RPMI8226 (cell line): ENCODE data around the gene AHRR.
"Not testable (repeated sequence)": the region's sequence is repeated elsewhere in the genome, so short reads cannot be mapped to it uniquely, and the experiment has no call there.

ENCODE experiments used
- DNase-seq: peaks from one replicate; pipeline ENCODE4 v3.0.0-alpha.2; 2015

AHRR gene

GRCh38 chr5:464446-464842, 142.9 kb downstream of the AHRR start:
- no peak for DNase-seq

- no peak for DNase-seq
Observed at GRCh38 chr5:464843-465590, 143.5 kb downstream of the AHRR start.

- DNase-seq = no peak
Observed at GRCh38 chr5:465591-466403, 144.3 kb downstream of the AHRR start.

GRCh38 chr5:466661-467310, 145.3 kb downstream of the AHRR start:
- DNase-seq = no peak

- no peak for DNase-seq
Observed at GRCh38 chr5:468401-468800, 146.9 kb downstream of the AHRR start.

GRCh38 chr5:469752-470483, 148.4 kb downstream of the AHRR start:
- DNase-seq = no peak

- no peak for DNase-seq
Observed at GRCh38 chr5:470961-471749, 149.6 kb downstream of the AHRR start.

- DNase-seq = no peak
Observed at GRCh38 chr5:471750-472058, 150.2 kb downstream of the AHRR start.

GRCh38 chr5:472076-472655, 150.7 kb downstream of the AHRR start:
- no peak for DNase-seq

- peak; percentile 95 for DNase-seq
Observed at GRCh38 chr5:472656-473550, 151.4 kb downstream of the AHRR start.

GRCh38 chr5:473551-474192, 152.2 kb downstream of the AHRR start:
- DNase-seq = peak; percentile 73

GRCh38 chr5:474232-474839, 152.8 kb downstream of the AHRR start:
- DNase-seq = not testable (repeated sequence)

- peak; percentile 31 for DNase-seq
Observed at GRCh38 chr5:474840-475661, 153.5 kb downstream of the AHRR start.

GRCh38 chr5:475704-476101, 154.2 kb downstream of the AHRR start:
- no peak for DNase-seq

GRCh38 chr5:476102-476813, 154.7 kb downstream of the AHRR start:
- no peak for DNase-seq

GRCh38 chr5:476814-477175, 155.3 kb downstream of the AHRR start:
- DNase-seq = no peak

- DNase-seq = no peak
Observed at GRCh38 chr5:477247-477646, 155.7 kb downstream of the AHRR start.

- DNase-seq = no peak
Observed at GRCh38 chr5:477871-478270, 156.4 kb downstream of the AHRR start.
